CD14-positive monocyte (primary cell): ENCODE measurements around the gene SUCLG2. TPM values are rescaled to one million over a fixed set of nuclear protein-coding genes. Genes with fewer than 3 reads are reported as not detected.

Experiments used
- DNase-seq, 3 donors: peaks; one replicate each; pipeline ENCODE4 v3.0.0-alpha.2; 2011 to 2022
- H2AFZ ChIP-seq: 2 replicates; pipeline ENCODE4 v1.6.0; 2012; ENCODE audit warnings: mild to moderate bottlenecking, low read depth, low read length, inconsistent platforms; ENCODE audit not compliant: insufficient read depth, poor library complexity, severe bottlenecking
- H3K27ac ChIP-seq, 2 donors: 1 replicate in 1 of 2; 2 replicates in 1 of 2; pipeline ENCODE4 v1.5.1; 2012 to 2013; ENCODE audit warnings: low read length in 2 of 2, control low read depth in 1 of 2, inconsistent platforms in 1 of 2, low read depth in 1 of 2, mild to moderate bottlenecking in 1 of 2
- H3K27me3 ChIP-seq, 2 donors: one replicate each; pipeline versions ENCODE4 v1.6.0 to v1.6.1; 2011 to 2013; ENCODE audit warnings: low read length in 2 of 2; ENCODE audit not compliant: control insufficient read depth in 2 of 2, insufficient read depth in 2 of 2
- H3K36me3 ChIP-seq, 2 donors: replicated peaks in 1 of 2; 1 replicate in 1 of 2; 2 replicates in 1 of 2; pipeline versions ENCODE4 v1.5.1 to v1.6.1; 2012 to 2013; ENCODE audit warnings: low read length in 2 of 2, control low read depth in 1 of 2, inconsistent platforms in 1 of 2, mild to moderate bottlenecking in 1 of 2; ENCODE audit not compliant: insufficient read depth in 2 of 2, control insufficient read depth in 1 of 2
- H3K4me1 ChIP-seq, 2 donors: 1 replicate in 1 of 2; 2 replicates in 1 of 2; pipeline versions ENCODE4 v1.5.1 to v1.6.1; 2012 to 2013; ENCODE audit warnings: low read length in 2 of 2, control low read depth in 1 of 2, inconsistent platforms in 1 of 2, mild to moderate bottlenecking in 1 of 2, moderate library complexity in 1 of 2; ENCODE audit not compliant: insufficient read depth in 2 of 2, control insufficient read depth in 1 of 2
- H3K4me2 ChIP-seq: replicated peaks from 2 replicates; pipeline ENCODE3; 2012; ENCODE audit warnings: low read length, moderate library complexity, mild to moderate bottlenecking; ENCODE audit not compliant: poor library complexity, severe bottlenecking; ENCODE audit errors: extremely low read depth
- H3K4me3 ChIP-seq, 3 experiments: fragments of 200-600 bp in 1 of 3; sonication (generic) in 1 of 3; replicated peaks in 1 of 3; 1 replicate in 2 of 3; 2 replicates in 1 of 3; pipeline ENCODE4 v1.5.1; 2011 to 2013; ENCODE audit warnings: low read length in 3 of 3, mild to moderate bottlenecking in 3 of 3, control low read depth in 2 of 3, low read depth in 2 of 3, inconsistent platforms in 1 of 3, moderate library complexity in 1 of 3
- H3K79me2 ChIP-seq: 2 replicates; pipeline ENCODE4 v1.6.0; 2012; ENCODE audit warnings: mild to moderate bottlenecking, control low read depth, inconsistent platforms, low read length, moderate library complexity; ENCODE audit not compliant: insufficient read depth
- H3K9ac ChIP-seq: 2 replicates; pipeline ENCODE4 v1.6.0; 2017; ENCODE audit warnings: low read length, mild to moderate bottlenecking; ENCODE audit not compliant: insufficient read depth, poor library complexity, severe bottlenecking
- H3K9me3 ChIP-seq, 2 donors: replicated peaks in 1 of 2; 1 replicate in 1 of 2; 2 replicates in 1 of 2; pipeline versions ENCODE4 v1.5.1 to v1.6.1; 2012 to 2013; ENCODE audit warnings: low read length in 2 of 2, control low read depth in 1 of 2; ENCODE audit not compliant: control insufficient read depth in 1 of 2, insufficient read depth in 1 of 2
- H4K20me1 ChIP-seq: 2 replicates; pipeline ENCODE4 v1.6.0; 2012; ENCODE audit warnings: mild to moderate bottlenecking, low read length, control low read depth, moderate library complexity; ENCODE audit not compliant: insufficient read depth
- H3K27ac Mint-ChIP-seq, 7 donors: one replicate each; pipeline ENCODE4 v1.8.0; 2020; ENCODE audit warnings: mild to moderate bottlenecking in 7 of 7, mixed read lengths in 7 of 7, moderate library complexity in 6 of 7, inconsistent platforms in 2 of 7
- H3K27me3 Mint-ChIP-seq, 3 donors: one replicate each; pipeline ENCODE4 v1.8.0; 2021 to 2022; ENCODE audit warnings: low read depth in 3 of 3, mild to moderate bottlenecking in 3 of 3, mixed read lengths in 3 of 3, moderate library complexity in 3 of 3, inconsistent platforms in 1 of 3
- H3K36me3 Mint-ChIP-seq, 2 donors: one replicate each; pipeline ENCODE4 v1.8.0; 2020; ENCODE audit warnings: mixed read lengths in 2 of 2, inconsistent platforms in 1 of 2, mild to moderate bottlenecking in 1 of 2
- H3K4me1 Mint-ChIP-seq: one replicate; pipeline ENCODE4 v1.8.0; 2020; ENCODE audit warnings: mild to moderate bottlenecking, mixed read lengths
- H3K4me3 Mint-ChIP-seq, 2 donors: one replicate each; pipeline ENCODE4 v1.8.0; 2020; ENCODE audit warnings: mild to moderate bottlenecking in 2 of 2, mixed read lengths in 2 of 2, moderate library complexity in 1 of 2
- H3K9me3 Mint-ChIP-seq, 7 donors: one replicate each; pipeline ENCODE4 v1.8.0; 2020 to 2022; ENCODE audit warnings: mixed read lengths in 7 of 7, mild to moderate bottlenecking in 6 of 7, moderate library complexity in 6 of 7, inconsistent platforms in 2 of 7
- CTCF ChIP-seq: fragments of 200-600 bp; IDR thresholded peaks from one replicate; pipeline ENCODE4 v1.8.0; 2022; ENCODE audit warnings: antibody characterized with exemption, mild to moderate bottlenecking
- WGBS: methylation state at CpG from one replicate; pipeline ENCODE4 v1.1.5; 2013; ENCODE audit warnings: missing lambda C conversion rate; ENCODE audit not compliant: insufficient coverage; 5-methylcytosine and 5-hydroxymethylcytosine counted together
- intact Hi-C, 2 donors: fragments of 100-400 bp; cut with micrococcal nuclease; formaldehyde crosslinking; loops; one replicate each; pipeline versions ENCODE4 v1.15.0 to v1.15.1; 2023
- polyA plus RNA-seq, 3 donors: library from polyadenylated mRNA; depleted of rRNA in 1 of 3; unstranded in 2 of 3; stranded (reverse) in 1 of 3; fragments of 300-500 nt in 2 of 3; fragments of >200 nt in 1 of 3; fragmentation: Illumina TruSeq in 2 of 3; gene quantifications; 1 replicate in 2 of 3; 2 replicates in 1 of 3; pipeline ENCODE4 v1.2.3, GENCODE V29; 2012 to 2021

Gene SUCLG2
- polyA plus RNA-seq, 3 donors, result 10.8 to 37.5 (median 32.9) TPM

GRCh38 chr3:67624687-67625086 is 29.7 kb downstream of the SUCLG2 start:
- no peaks in the 10 kb centered on the region for H3K27me3 ChIP-seq
- no peak for TF ChIP-seq CTCF
- no peak for DNase-seq
- H2AFZ ChIP-seq, result no peak overlapping the region
- no peak overlapping the region for H3K9ac ChIP-seq
- Mint-ChIP-seq H3K27ac (no peak overlapping the region), H3K9me3 (peaks cover 0 to 12% (median 3%) of the 10 kb centered on the region in 7 donors), H3K27me3 (peaks cover 0 to 1% (median 0%) of the 10 kb centered on the region in 3 donors), H3K4me1 (no peaks in the 10 kb centered on the region), H3K4me3 (no peak overlapping the region), H3K36me3 (peaks cover 33 to 44% of the 10 kb centered on the region in 2 donors)
- intact Hi-C loops, result no loop called here
- H3K79me2 ChIP-seq, result no peaks in the 10 kb centered on the region
- WGBS, result 80% methylated on average over 1 of the region's 2 CpGs
- peaks cover 49% of the 10 kb centered on the region for H4K20me1 ChIP-seq
- no peak overlapping the region for H3K4me2 ChIP-seq
- H3K27ac ChIP-seq, result no peak overlapping the region
- no peaks in the 10 kb centered on the region for H3K4me1 ChIP-seq
- H3K4me3 ChIP-seq, result no peak overlapping the region
- peaks cover 0 to 11% of the 10 kb centered on the region in 2 donors for H3K36me3 ChIP-seq
- H3K9me3 ChIP-seq, result no peaks in the 10 kb centered on the region

- H3K9me3 ChIP-seq, result no peaks in the 10 kb centered on the region
- H3K4me1 ChIP-seq, result no peaks in the 10 kb centered on the region
- Mint-ChIP-seq H3K36me3 (peaks cover 39 to 48% of the 10 kb centered on the region in 2 donors), H3K4me3 (no peak overlapping the region), H3K4me1 (no peaks in the 10 kb centered on the region), H3K27ac (no peak overlapping the region), H3K27me3 (peaks cover 0 to 1% (median 0%) of the 10 kb centered on the region in 3 donors), H3K9me3 (peaks cover 1 to 12% (median 2%) of the 10 kb centered on the region in 7 donors)
- intact Hi-C loops, result no loop called here
- H3K27ac ChIP-seq, result no peak overlapping the region
- H3K79me2 ChIP-seq, result no peaks in the 10 kb centered on the region
- no CpG with 5 or more reads among the region's 3 CpGs for WGBS
- no peak overlapping the region for H2AFZ ChIP-seq
- no peaks in the 10 kb centered on the region for H3K27me3 ChIP-seq
- no peak overlapping the region for H3K9ac ChIP-seq
- no peak overlapping the region for H3K4me2 ChIP-seq
- peaks cover 2 to 17% of the 10 kb centered on the region in 2 donors for H3K36me3 ChIP-seq
- DNase-seq, result no peak
- no peak overlapping the region for H3K4me3 ChIP-seq
- TF ChIP-seq CTCF, result no peak
- H4K20me1 ChIP-seq, result peaks cover 43% of the 10 kb centered on the region
These were observed 30.3 kb downstream of the SUCLG2 start for GRCh38 chr3:67624078-67624477.
